HG03025 (cell line): ENCODE data around the gene NEK8.
"Not testable (repeated sequence)": the region's sequence is repeated elsewhere in the genome, so short reads cannot be mapped to it uniquely, and the experiment has no call there.

Experiments used
- ATAC-seq: cut with Tn5 transposase; IDR thresholded peaks from one replicate; pipeline ENCODE4 v1.9.1; 2021; ENCODE audit warnings: mild to moderate bottlenecking, moderate library complexity; ENCODE audit not compliant: unreplicated experiment, low FRiP score

The NEK8 gene

DNA sequence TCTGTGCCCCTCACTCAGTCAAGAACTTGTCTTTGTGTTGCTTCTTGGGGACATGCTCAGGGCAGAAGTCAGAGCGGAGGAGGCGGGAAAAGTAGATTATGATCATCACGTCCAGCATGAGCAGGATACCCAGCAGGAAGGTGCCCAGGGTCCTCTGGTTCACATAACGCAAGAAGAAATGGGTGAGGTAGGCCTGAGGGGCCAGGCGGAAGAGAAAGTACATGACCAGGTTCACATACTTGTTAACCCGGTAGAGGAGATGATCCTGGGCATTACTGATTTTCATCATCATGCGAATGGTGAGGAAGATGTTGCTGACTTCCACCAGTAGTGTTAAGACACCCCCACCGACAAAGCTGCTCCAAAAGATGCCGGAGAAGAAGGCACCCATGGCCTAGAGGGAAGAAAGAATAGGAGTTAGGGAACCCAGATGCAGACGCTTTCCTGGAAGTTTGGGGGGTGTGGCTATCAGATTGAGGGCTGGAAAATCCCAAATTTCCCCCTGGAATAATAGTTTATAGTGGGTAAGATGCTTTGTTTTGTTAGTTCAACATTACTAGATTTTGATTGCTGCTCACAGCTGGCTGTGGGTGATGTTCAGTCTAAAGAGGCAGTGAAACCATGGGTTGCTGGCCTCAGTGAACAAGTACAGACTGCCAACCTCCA is 4.0 kb upstream of the NEK8 start:
- ATAC-seq, result no peak

DNA sequence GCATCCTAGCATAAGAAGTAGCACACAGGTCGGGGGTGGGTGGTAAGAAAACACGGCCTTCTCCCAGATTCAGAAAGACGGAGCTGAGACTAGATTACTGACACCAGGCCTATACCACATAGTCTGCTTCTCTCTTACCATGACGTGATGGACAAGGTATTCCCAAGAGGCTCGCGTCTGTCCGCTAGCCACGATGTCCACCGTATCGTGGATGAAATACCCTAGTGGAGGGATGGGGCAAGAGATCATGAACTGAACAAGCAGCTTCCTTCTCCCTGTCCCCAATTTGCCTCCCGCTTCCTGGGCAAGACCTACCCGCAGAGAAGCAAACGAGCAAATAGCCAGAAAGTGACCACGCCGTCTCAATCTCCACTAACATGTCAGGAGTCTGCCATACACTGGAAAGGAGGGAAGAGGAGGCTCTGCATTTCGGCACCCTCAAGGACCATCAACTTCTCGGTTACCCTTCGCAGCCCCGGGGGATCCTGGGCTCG is 3.4 kb upstream of the NEK8 start:
- ATAC-seq, result no peak

- no peak for ATAC-seq
Measured at GRCh38 chr17:28725660-28726225, 2.8 kb upstream of the NEK8 start.

DNA sequence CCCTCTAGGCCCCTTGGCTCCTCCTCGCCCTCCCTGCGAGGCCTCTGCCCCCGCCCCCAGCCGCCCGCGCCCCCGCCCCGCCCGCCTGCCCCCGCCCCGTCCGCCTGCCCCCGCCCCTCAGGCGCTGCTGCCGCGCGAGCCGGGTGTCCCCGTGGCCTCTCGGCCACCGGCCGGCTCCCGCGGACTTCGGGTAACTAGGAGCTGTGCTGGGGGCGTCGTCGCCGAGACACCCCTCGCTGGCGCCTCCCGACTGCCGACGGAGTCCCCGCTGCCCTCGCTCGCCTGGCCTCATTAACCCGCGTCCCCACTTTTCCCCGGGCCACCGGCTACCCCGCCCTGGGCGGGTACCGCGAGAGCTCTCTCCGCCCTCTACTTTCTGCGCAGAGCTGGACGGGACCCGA is 2.4 kb upstream of the NEK8 start, which contains the start of gene TLCD1:
Gene TLCD1 (minus strand): TSS at position 8 of the 401 bp plus-strand sequence. CDS start 136 bp downstream, outside the sequence.
- ATAC-seq, result peak; percentile 5

DNA sequence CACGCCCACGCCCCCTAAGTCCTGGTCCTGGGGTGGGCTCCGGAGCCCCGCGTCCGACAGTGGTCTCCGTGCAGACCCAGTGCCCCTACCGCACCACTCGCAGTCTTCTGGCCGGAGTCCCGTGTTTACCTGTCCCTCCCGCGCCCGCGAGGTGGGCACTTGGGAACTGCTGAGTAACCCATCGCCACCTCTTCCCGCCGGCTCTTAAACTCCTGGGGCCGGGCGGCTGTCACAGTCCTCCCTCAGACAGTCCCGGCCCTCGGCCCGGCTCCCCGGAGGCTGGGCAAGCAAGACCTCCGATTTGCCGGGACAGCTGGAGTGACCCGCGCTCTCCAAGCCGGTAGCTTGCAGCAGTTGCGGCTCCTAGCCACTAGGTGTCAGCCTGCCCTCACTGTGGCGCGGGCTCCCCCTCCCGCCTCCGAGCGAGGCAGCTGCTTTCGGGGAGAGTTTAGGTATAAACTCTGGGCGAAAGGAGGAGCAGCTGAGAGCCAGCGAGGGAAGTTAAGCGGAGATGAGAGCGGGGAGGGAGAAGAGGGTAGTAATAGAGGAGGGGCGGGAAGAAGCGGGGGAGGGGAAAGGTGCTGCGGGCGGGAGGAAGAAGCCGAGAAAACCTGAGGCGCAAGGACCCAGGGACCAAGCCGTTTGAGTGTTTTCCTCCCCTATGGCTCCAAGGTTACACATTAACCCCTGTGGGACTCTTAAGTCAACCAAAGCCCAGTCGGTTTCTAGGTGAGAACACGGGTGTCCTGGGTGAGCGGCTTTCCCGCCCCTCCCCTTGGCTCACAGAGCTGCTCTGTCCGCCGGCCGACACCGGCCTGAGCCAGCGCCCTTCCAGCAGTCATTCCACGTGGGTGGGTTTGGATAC is 1.7 kb upstream of the NEK8 start:
- ATAC-seq, result peak; percentile 39

- no peak for ATAC-seq
Measured at GRCh38 chr17:28729950-28730330, 1.4 kb downstream of the NEK8 start.

DNA sequence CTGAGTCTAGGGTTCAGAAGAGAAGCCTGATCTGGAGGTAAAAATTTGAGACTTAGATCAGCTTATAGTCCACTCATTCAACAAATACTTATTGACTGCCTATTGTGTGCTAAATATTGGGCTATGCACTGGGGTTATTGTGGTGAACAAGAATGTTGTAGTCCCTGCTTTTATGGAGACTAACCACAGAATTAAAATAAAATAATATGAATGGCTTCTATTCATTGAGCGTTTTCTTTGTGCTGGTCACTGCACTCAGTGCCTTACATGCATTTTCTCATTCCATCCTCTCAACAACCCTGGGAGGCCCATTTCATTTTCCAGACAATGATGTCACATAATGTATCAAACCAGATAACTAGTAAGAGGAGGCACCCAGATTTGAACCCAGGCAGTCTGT is 4.8 kb downstream of the NEK8 start:
- ATAC-seq, result no peak

DNA sequence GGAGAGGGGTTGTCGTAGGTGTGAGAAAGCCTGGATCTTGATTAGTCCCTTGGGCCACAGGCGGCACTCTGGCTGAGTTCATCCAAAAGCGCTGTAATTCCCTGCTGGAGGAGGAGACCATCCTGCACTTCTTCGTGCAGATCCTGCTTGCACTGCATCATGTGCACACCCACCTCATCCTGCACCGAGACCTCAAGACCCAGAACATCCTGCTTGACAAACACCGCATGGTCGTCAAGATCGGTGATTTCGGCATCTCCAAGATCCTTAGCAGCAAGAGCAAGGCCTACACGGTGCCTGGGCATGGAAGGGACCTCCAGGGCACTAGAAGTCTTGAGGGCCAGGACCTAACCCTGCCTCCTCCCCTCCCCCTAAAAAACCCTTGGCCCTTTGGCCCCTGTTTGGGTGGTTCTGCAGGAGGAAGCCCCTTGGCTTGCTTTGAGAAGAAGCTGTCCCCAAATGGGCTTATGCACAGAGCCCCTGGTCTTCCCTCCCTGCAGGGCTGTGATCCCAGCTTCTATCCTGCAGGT is 6.2 kb downstream of the NEK8 start:
- ATAC-seq, result no peak

- ATAC-seq, result no peak
Measured at GRCh38 chr17:28735242-28735722, 6.7 kb downstream of the NEK8 start.

- ATAC-seq, result not testable (repeated sequence)
Measured at GRCh38 chr17:28735913-28736769, 7.6 kb downstream of the NEK8 start.

- ATAC-seq, result no peak
Measured at GRCh38 chr17:28737316-28737715, 8.7 kb downstream of the NEK8 start.

DNA sequence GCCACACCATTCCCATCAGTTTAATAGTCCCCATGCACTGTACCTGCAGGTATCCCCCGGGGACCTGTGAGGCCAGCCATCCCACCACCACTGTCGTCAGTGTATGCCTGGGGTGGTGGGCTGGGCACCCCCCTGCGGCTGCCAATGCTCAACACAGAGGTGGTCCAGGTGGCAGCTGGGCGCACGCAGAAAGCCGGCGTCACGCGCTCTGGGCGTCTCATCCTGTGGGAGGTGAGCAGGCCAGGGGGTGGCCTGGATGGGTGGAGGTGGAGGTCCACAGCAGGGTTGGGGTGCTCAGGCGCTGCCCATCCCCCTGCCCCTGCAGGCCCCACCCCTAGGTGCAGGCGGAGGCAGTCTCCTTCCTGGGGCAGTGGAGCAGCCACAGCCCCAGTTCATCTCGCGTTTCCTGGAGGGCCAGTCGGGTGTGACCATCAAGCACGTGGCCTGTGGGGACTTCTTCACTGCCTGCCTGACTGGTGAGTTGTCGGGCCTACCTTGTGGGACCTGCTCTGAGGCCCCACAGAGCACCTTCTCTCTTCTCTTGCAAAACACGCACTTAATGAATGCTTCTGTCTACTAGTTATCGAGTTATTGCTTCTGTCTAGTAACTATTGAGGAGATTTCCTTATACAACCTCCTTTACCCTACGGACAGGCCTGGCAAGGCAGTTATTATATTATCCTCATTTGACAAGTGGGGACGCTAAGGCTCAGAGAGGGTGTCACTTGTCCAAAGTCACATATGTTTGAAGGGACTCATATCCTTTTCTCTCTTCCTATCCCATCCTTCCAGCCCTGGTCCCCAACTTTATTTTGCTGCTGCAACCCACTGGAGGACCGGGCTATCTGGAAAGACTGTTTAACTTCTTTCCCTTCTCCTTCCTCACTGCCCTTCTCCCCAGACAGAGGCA is 9.4 kb downstream of the NEK8 start:
- ATAC-seq, result no peak

- ATAC-seq, result no peak
Measured at GRCh38 chr17:28738680-28739384, 10.2 kb downstream of the NEK8 start.

GRCh38 chr17:28740406-28741357 is 12.1 kb downstream of the NEK8 start:
- no peak for ATAC-seq

GRCh38 chr17:28741358-28742349 is 13.1 kb downstream of the NEK8 start:
- ATAC-seq, result no peak
